Measurements from ENCODE around the gene CAMK2G.
A peak's percentile ranks its signal among the peaks of the same experiment; 100 is the strongest.

CAMK2G gene

GRCh38 chr10:73780301-73780700 lies 94.1 kb downstream of the CAMK2G start:
- Histone ChIP-seq H3K9ac (ENCODE audit: low read depth, low read length) (peak overlapping the region; percentile 78), H3K79me2 (ENCODE audit: insufficient read depth, low read length) (peaks cover 80% of the 10 kb centered on the region), H3K27ac (ENCODE audit: low read length) (no peak overlapping the region)

GRCh38 chr10:73779539-73780197 lies 94.7 kb downstream of the CAMK2G start:
- Histone ChIP-seq H3K4me1 (ENCODE audit: insufficient read depth, low read length) (peaks cover 64% of the 10 kb centered on the region), H3K9me3 (ENCODE audit: insufficient read depth, low read length, severe bottlenecking) (no peaks in the 10 kb centered on the region), H3K4me3 (ENCODE audit: low read depth in 1 of 2, low read length in 2 of 2) (no peak overlapping the region), H3K27me3 (ENCODE audit: insufficient read depth, low read length, poor library complexity) (no peaks in the 10 kb centered on the region), H3K9ac (ENCODE audit: low read depth, low read length) (no peak overlapping the region), H4K20me1 (ENCODE audit: insufficient read depth, low read length) (peaks cover 2% of the 10 kb centered on the region; the same call in 1 of the 2 replicates), H2AFZ (ENCODE audit: low read depth, low read length) (no peak overlapping the region), H3K4me2 (ENCODE audit: insufficient read depth, low read length) (peak overlapping the region; percentile 70), H3K27ac (ENCODE audit: low read length) (no peak overlapping the region), H3K79me2 (ENCODE audit: insufficient read depth, low read length) (peaks cover 85% of the 10 kb centered on the region), H3K36me3 (ENCODE audit: insufficient read depth, low read length) (peaks cover 45% of the 10 kb centered on the region)
- ATAC-seq (ENCODE audit: insufficient read depth, low read depth) (no peak), DNase-seq (no peak)
- TF ChIP-seq EZH2 (IDR thresholded peaks at IDR 0.05; ENCODE audit: borderline replicate concordance, low read depth, low read length, severe bottlenecking), result no peak

More at GRCh38 chr10:73780301-73780700, 94.1 kb downstream of the CAMK2G start:
- Histone ChIP-seq H3K36me3 (ENCODE audit: insufficient read depth, low read length) (peaks cover 41% of the 10 kb centered on the region), H3K27me3 (ENCODE audit: insufficient read depth, low read length, poor library complexity) (no peaks in the 10 kb centered on the region), H4K20me1 (ENCODE audit: insufficient read depth, low read length) (0 out of 2 replicates have a peak, but pooled peaks cover 2% of the 10 kb centered on the region), H2AFZ (ENCODE audit: low read depth, low read length) (no peak overlapping the region), H3K9me3 (ENCODE audit: insufficient read depth, low read length, severe bottlenecking) (no peaks in the 10 kb centered on the region), H3K4me1 (ENCODE audit: insufficient read depth, low read length) (peaks cover 62% of the 10 kb centered on the region), H3K4me2 (ENCODE audit: insufficient read depth, low read length) (peak overlapping the region; percentile 70), H3K4me3 (ENCODE audit: low read depth in 1 of 2, low read length in 2 of 2) (peak overlapping the region in 1 of 2 experiments; percentile 86; a peak in 2 of 4 replicates)
- no peak for ATAC-seq (ENCODE audit: insufficient read depth, low read depth)
- no peak for TF ChIP-seq EZH2 (IDR thresholded peaks at IDR 0.05; ENCODE audit: borderline replicate concordance, low read depth, low read length, severe bottlenecking)
- TF ChIP-seq CTCF (IDR thresholded peaks at IDR 0.05; ENCODE audit: borderline replicate concordance, extremely low read depth, low read length, poor library complexity, severe bottlenecking), result no peak
- no peak for DNase-seq

DNA sequence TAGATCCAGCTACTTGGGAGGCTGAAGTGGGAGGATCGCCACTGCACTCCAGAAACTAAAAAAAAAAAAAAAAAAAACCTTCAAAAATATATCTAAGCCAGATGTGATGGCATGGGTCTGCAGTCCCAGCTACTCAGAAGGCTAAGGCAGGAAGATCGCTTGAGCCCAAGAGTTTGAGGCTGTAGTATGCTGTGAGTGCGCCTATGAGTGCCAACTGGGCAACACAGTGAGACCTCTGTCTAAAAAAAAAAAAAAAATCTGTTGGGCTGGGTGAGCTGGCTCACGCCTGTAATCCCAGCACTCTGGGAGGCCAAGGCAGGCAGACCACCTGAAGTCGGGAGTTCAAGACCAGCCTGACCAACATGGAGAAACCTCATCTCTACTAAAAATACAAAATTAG lies 95.3 kb downstream of the CAMK2G start:
- no peak overlapping the region for H3K4me3 ChIP-seq (ENCODE audit: low read depth in 1 of 2, low read length in 2 of 2)
- H3K36me3 ChIP-seq (ENCODE audit: insufficient read depth, low read length), result peaks cover 50% of the 10 kb centered on the region
- H3K79me2 ChIP-seq (ENCODE audit: insufficient read depth, low read length), result peaks cover 86% of the 10 kb centered on the region
- H3K9me3 ChIP-seq (ENCODE audit: insufficient read depth, low read length, severe bottlenecking), result no peaks in the 10 kb centered on the region
- no peak overlapping the region for H2AFZ ChIP-seq (ENCODE audit: low read depth, low read length)
- no peak for DNase-seq
- no peak overlapping the region for H3K4me2 ChIP-seq (ENCODE audit: insufficient read depth, low read length)
- H4K20me1 ChIP-seq (ENCODE audit: insufficient read depth, low read length), result peaks cover 5% of the 10 kb centered on the region; the same call in 1 of the 2 replicates
- no peaks in the 10 kb centered on the region for H3K27me3 ChIP-seq (ENCODE audit: insufficient read depth, low read length, poor library complexity)
- ATAC-seq (ENCODE audit: insufficient read depth, low read depth), result no peak
- no peak for TF ChIP-seq EZH2 (IDR thresholded peaks at IDR 0.05; ENCODE audit: borderline replicate concordance, low read depth, low read length, severe bottlenecking)
- no peak for TF ChIP-seq CTCF (IDR thresholded peaks at IDR 0.05; ENCODE audit: borderline replicate concordance, extremely low read depth, low read length, poor library complexity, severe bottlenecking)
- no peak overlapping the region for H3K9ac ChIP-seq (ENCODE audit: low read depth, low read length)
- no peak overlapping the region for H3K27ac ChIP-seq (ENCODE audit: low read length)
- H3K4me1 ChIP-seq (ENCODE audit: insufficient read depth, low read length), result peaks cover 64% of the 10 kb centered on the region

DNA sequence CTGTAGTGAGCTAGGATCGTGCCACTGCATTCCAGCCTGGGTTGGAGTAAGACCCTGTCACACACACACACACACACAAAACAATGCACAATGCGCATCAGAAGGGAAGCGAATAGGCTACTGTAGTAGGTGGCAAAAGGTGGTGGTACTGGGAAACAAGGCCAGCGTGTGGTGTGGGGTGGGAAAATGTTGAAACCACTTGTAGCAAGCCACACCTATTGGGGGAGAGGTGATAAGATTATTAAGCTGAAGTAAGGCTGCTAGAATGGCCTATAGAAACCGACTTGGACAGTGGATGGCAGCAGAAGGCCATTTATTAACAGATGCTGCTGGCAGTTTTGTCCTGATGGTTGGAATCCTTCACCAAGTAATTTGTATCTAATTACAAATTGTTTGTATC lies 99.7 kb downstream of the CAMK2G start:
- peaks cover 70% of the 10 kb centered on the region for H3K36me3 ChIP-seq (ENCODE audit: insufficient read depth, low read length)
- H3K4me2 ChIP-seq (ENCODE audit: insufficient read depth, low read length), result peak overlapping the region; percentile 92
- H3K79me2 ChIP-seq (ENCODE audit: insufficient read depth, low read length), result peaks cover 55% of the 10 kb centered on the region
- DNase-seq (no peak), ATAC-seq (ENCODE audit: insufficient read depth, low read depth) (no peak)
- no peaks in the 10 kb centered on the region for H3K9me3 ChIP-seq (ENCODE audit: insufficient read depth, low read length, severe bottlenecking)
- peaks cover 3% of the 10 kb centered on the region; the same call in 1 of the 2 replicates for H4K20me1 ChIP-seq (ENCODE audit: insufficient read depth, low read length)
- H3K9ac ChIP-seq (ENCODE audit: low read depth, low read length), result peak overlapping the region; percentile 72; the same call in 1 of the 2 replicates
- peak overlapping the region; percentile 59; the same call in 1 of the 2 replicates for H3K27ac ChIP-seq (ENCODE audit: low read length)
- peak overlapping the region in 1 of 2 experiments; percentile 63; a peak in 2 of 4 replicates for H3K4me3 ChIP-seq (ENCODE audit: low read depth in 1 of 2, low read length in 2 of 2)
- TF ChIP-seq EZH2 (IDR thresholded peaks at IDR 0.05; ENCODE audit: borderline replicate concordance, low read depth, low read length, severe bottlenecking) (no peak), CTCF (IDR thresholded peaks at IDR 0.05; ENCODE audit: borderline replicate concordance, extremely low read depth, low read length, poor library complexity, severe bottlenecking) (peak; percentile 31)
- no peak overlapping the region for H2AFZ ChIP-seq (ENCODE audit: low read depth, low read length)
- no peaks in the 10 kb centered on the region for H3K27me3 ChIP-seq (ENCODE audit: insufficient read depth, low read length, poor library complexity)
- H3K4me1 ChIP-seq (ENCODE audit: insufficient read depth, low read length), result peaks cover 53% of the 10 kb centered on the region
